Erythroblast (primary cell): ENCODE measurements around the gene MOB4.

Experiments
- GATA1 ChIP-seq: IDR thresholded peaks from 2 replicates; pipeline ENCODE4 v1.6.1; 2011; ENCODE audit warnings: low read depth, mild to moderate bottlenecking, control low read depth, low read length, moderate library complexity
- POLR2A ChIP-seq: IDR thresholded peaks from 2 replicates; pipeline ENCODE4 v1.6.1; 2011; ENCODE audit warnings: mild to moderate bottlenecking, low read length

DNA sequence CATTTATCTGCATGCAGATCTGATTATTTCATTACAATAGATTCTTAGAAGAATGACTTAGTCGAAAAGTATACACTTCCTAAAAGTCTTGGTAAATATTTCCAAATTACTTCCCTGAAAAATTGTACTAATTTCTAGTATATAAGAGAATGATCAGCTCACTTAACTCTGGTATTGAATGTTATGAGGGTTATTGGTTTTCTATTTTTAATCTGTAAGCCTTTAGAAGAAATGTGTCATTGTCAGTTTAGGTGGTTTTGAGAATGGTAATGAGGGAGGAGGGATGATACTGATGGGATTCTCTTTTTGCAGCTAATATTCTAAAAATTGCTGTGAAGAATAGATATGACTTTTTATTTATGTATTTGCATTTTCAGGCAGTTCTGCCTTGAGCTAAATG lies 23.9 kb downstream of the MOB4 start:
- TF ChIP-seq POLR2A = no peak
- TF ChIP-seq GATA1 = no peak
